GM13976 (cell line): Measurements from ENCODE around the gene C17orf107.

Experiments
- DNase-seq: peaks from one replicate; pipeline ENCODE4 v3.0.0; 2012; ENCODE audit warnings: low spot score
- CTCF ChIP-seq: IDR thresholded peaks from 2 replicates; pipeline ENCODE4 v1.5.1; 2012; ENCODE audit warnings: borderline replicate concordance, mild to moderate bottlenecking; ENCODE audit not compliant: insufficient read depth; ENCODE audit errors: extremely low read depth, missing control alignments, control extremely low read depth
- in situ Hi-C: fragments of 300-500 bp; cut with MboI; formaldehyde crosslinking; loops from one replicate; pipeline ENCODE4 v1.12.0; 2022; ENCODE audit warnings: low sequenced_read_pairs, mixed read lengths, inconsistent platforms; ENCODE audit not compliant: unreplicated experiment

C17orf107 gene

GRCh38 chr17:4940555-4941318, 41.4 kb downstream of the C17orf107 start:
- no peak for DNase-seq
- TF ChIP-seq CTCF, result no peak
- in situ Hi-C loops, result no loop called here

- no peak for DNase-seq
- in situ Hi-C loops, result no loop called here
Observed at GRCh38 chr17:4941319-4941610, 41.9 kb downstream of the C17orf107 start.

GRCh38 chr17:4942760-4943508, 43.6 kb downstream of the C17orf107 start:
- no peak for DNase-seq
- no peak for TF ChIP-seq CTCF
- in situ Hi-C loops, result no loop called here

More at GRCh38 chr17:4941319-4941610, 41.9 kb downstream of the C17orf107 start:
- TF ChIP-seq CTCF, result no peak

DNA sequence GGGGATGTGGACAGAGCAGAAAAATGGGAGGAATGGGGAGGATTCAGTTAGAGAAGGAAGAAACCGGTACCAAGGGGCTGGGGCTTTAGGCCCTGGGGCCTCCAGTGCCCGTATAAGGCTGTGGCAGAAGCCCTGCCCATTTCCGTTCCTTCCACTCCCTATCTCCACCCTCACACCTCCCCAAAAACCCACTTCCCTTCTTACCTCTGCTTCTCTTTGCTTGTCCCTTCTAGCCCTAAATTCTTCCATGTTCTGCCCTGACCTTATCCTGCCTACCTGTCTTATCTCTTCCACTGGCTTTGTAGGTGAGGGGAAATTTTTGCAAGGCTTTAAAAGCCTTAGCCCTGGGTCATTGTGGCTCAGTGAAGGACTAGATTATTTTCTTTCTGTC, 44.8 kb downstream of the C17orf107 start:
- no peak for DNase-seq
- in situ Hi-C loops, result no loop called here
- no peak for TF ChIP-seq CTCF

GRCh38 chr17:4944554-4945175, 45.3 kb downstream of the C17orf107 start:
- no peak for TF ChIP-seq CTCF
- DNase-seq, result no peak
- in situ Hi-C loops, result no loop called here

DNA sequence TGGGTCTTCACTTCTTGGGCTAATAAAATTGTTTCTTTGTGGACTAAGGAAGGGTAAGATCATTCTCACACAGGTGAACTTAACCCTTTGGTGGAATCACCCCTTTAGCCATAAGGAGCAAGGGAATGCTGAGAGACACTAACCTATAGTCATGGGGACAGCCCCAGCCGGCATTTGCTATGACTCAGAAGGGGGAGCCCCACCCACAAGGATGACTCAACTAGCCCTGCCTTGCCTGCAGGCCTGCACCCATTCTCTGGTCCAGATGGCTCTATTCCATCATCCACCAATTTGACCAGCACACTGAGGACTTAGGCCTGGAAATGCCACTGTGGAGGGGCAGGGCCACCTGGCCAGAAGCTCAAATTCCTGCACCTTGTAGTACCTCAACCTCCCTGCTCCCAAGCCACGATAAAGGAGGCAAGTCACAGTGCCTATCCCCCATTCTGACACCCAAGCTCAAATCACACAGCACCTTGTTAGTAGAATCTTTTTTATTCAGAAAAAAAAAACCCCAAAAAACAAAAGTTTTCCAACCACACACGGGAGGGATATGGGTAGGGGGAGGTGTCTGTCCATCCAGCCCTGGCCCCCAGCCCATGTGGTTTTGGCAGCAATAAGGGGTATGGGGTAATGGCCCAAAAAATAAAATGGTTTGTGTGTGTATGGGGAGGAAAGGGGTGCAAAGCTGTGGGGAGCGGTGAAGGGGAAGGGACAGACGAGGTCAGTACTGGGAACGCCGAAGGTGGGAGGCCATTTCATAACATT, 46.0 kb downstream of the C17orf107 start:
- in situ Hi-C loops, result no loop called here
- no peak for TF ChIP-seq CTCF
- DNase-seq, result peak; percentile 76
